ENCODE results near the gene IFNGR2. TPM values are rescaled to one million over a fixed set of nuclear protein-coding genes. Genes with fewer than 3 reads are reported as not detected.

IFNGR2 gene
- polyA plus RNA-seq, 1 donor (not counting 4 experiments of a cell fraction or from before 2014, with no cell fraction given): 94.3 TPM

- H3K27me3 ChIP-seq (ENCODE audit: control insufficient read depth, extremely low read depth, insufficient read depth, low read length): no peaks in the 10 kb centered on the region
- TF ChIP-seq CTCF (optimal IDR thresholded peaks at IDR 0.05 in 1 of 3, IDR thresholded peaks at IDR 0.05 in 1 of 3, conservative IDR thresholded peaks at IDR 0.05 in 1 of 3; ENCODE audit: extremely low read depth in 1 of 3, insufficient read depth in 2 of 3, low read length in 3 of 3) (no peak), EZH2 (IDR thresholded peaks at IDR 0.05; ENCODE audit: low read length) (no peak)
- dilution Hi-C loops (cut with MboI; ENCODE audit: extremely low pct_ligation_motif_present, low sequenced_read_pairs): no loop called here
- no peak overlapping the region for H2AFZ ChIP-seq (ENCODE audit: control insufficient read depth, low read length)
- H3K9me1 ChIP-seq (ENCODE audit: control insufficient read depth, extremely low read depth, insufficient read depth, low read length): no peaks in the 10 kb centered on the region
- H3K4me2 ChIP-seq (ENCODE audit: control insufficient read depth, extremely low read depth, insufficient read depth, low read depth, low read length): no peak overlapping the region
- H3K9ac ChIP-seq (ENCODE audit: control insufficient read depth, extremely low read depth, insufficient read depth, low read length): no peak overlapping the region
- no peak for FAIRE-seq
- H4K20me1 ChIP-seq (ENCODE audit: control insufficient read depth, extremely low read depth, insufficient read depth, low read length): no peaks in the 10 kb centered on the region
- H3K9me3 ChIP-seq (ENCODE audit: control insufficient read depth, low read depth, low read length): no peaks in the 10 kb centered on the region
- no peak for DNase-seq (ENCODE audit: low read depth, low spot score)
- H3K4me3 ChIP-seq (ENCODE audit: control insufficient read depth in 2 of 3, extremely low read depth in 1 of 3, insufficient read depth in 2 of 3, low read depth in 1 of 3, low read length in 3 of 3): no peak overlapping the region
- peaks cover 30 to 54% of the 10 kb centered on the region in 2 experiments for H3K36me3 ChIP-seq (ENCODE audit: control insufficient read depth in 2 of 2, extremely low read depth in 1 of 2, insufficient read depth in 2 of 2, low read length in 2 of 2)
- H3K27ac ChIP-seq (ENCODE audit: control insufficient read depth, insufficient read depth, low read length): no peak overlapping the region
- H3K4me1 ChIP-seq (ENCODE audit: control insufficient read depth, extremely low read depth, insufficient read depth, low read length): peaks cover 22% of the 10 kb centered on the region
- H3K79me2 ChIP-seq (ENCODE audit: control insufficient read depth, insufficient read depth, low read length): peaks cover 16% of the 10 kb centered on the region
Measured at GRCh38 chr21:33427051-33427450, 23.8 kb downstream of the IFNGR2 start.

GRCh38 chr21:33428669-33429068, 25.5 kb downstream of the IFNGR2 start:
- H3K9ac ChIP-seq (ENCODE audit: control insufficient read depth, extremely low read depth, insufficient read depth, low read length): peak overlapping the region; percentile 3
- H4K20me1 ChIP-seq (ENCODE audit: control insufficient read depth, extremely low read depth, insufficient read depth, low read length): no peaks in the 10 kb centered on the region

More at GRCh38 chr21:33428669-33429068, 25.5 kb downstream of the IFNGR2 start:
- H3K27ac ChIP-seq (ENCODE audit: control insufficient read depth, insufficient read depth, low read length): peak overlapping the region; percentile 66
- dilution Hi-C loops (cut with MboI; ENCODE audit: extremely low pct_ligation_motif_present, low sequenced_read_pairs): no loop called here
- no peak for TF ChIP-seq CTCF (optimal IDR thresholded peaks at IDR 0.05 in 1 of 3, IDR thresholded peaks at IDR 0.05 in 1 of 3, conservative IDR thresholded peaks at IDR 0.05 in 1 of 3; ENCODE audit: extremely low read depth in 1 of 3, insufficient read depth in 2 of 3, low read length in 3 of 3)
- TF ChIP-seq EZH2 (IDR thresholded peaks at IDR 0.05; ENCODE audit: low read length): no peak
- FAIRE-seq: peak; percentile 88
- H3K9me3 ChIP-seq (ENCODE audit: control insufficient read depth, low read depth, low read length): no peaks in the 10 kb centered on the region
- H3K27me3 ChIP-seq (ENCODE audit: control insufficient read depth, extremely low read depth, insufficient read depth, low read length): no peaks in the 10 kb centered on the region
- H3K4me1 ChIP-seq (ENCODE audit: control insufficient read depth, extremely low read depth, insufficient read depth, low read length): peaks cover 24% of the 10 kb centered on the region
- peaks cover 40 to 68% of the 10 kb centered on the region in 2 experiments for H3K36me3 ChIP-seq (ENCODE audit: control insufficient read depth in 2 of 2, extremely low read depth in 1 of 2, insufficient read depth in 2 of 2, low read length in 2 of 2)
- peak overlapping the region; percentile 35 for H3K4me2 ChIP-seq (ENCODE audit: control insufficient read depth, extremely low read depth, insufficient read depth, low read depth, low read length)
- peaks cover 16% of the 10 kb centered on the region for H3K79me2 ChIP-seq (ENCODE audit: control insufficient read depth, insufficient read depth, low read length)
- DNase-seq (ENCODE audit: low read depth, low spot score): peak; percentile 49
- no peaks in the 10 kb centered on the region for H3K9me1 ChIP-seq (ENCODE audit: control insufficient read depth, extremely low read depth, insufficient read depth, low read length)
- no peak overlapping the region for H2AFZ ChIP-seq (ENCODE audit: control insufficient read depth, low read length)
- no peak overlapping the region for H3K4me3 ChIP-seq (ENCODE audit: control insufficient read depth in 2 of 3, extremely low read depth in 1 of 3, insufficient read depth in 2 of 3, low read depth in 1 of 3, low read length in 3 of 3)
